ENCODE measurements around the gene ASIC4. TPM values are rescaled to one million over a fixed set of nuclear protein-coding genes. Genes with fewer than 3 reads are reported as not detected.
A peak's percentile ranks its signal among the peaks of the same experiment; 100 is the strongest.

Gene ASIC4
- polyA plus RNA-seq, 6 donors from 2014 or later: not detected

DNA sequence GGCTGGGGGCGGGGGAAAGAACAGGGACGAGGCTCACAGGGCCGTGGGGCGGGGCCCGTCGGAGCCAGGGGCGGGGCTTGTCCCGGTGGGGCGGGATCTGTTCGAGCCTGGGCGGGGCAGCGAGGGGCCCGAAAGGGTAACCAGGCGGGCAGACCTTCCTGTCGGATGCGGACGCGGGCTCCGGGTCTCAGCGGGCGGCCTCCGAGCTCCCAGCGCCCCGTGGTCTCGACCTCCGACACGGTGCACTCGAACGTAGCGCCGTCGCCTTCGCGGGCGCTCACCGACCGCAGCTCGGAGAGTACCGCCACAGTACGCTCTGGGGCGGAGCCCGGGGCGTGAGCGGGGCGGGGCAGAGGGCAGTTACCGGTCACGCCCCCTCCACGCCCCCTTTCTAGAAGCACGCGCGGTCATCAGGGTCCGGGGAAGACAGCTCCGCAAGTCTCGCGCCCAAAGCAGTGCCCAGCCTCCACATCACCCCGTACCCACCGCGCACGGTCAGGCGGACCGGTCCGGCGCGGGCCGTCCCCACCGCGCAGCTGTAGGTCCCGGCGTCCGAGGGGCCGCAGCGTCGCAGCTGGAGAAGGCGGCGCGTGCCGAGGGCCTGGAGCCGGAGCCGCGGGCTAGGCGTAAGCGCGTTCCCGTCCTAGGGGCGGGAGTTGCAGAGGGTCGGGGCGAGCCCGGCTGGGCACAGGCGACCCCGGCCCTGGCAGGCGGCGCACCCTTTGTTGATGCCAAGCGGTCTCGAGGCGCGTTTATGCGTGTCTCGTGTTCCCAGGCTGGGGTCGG lies 38.3 kb downstream of the ASIC4 start:
- DNase-seq (peak; percentile 68), ATAC-seq (ENCODE audit: low read depth in 2 of 2) (peak; percentile 94 to 98)
- Mint-ChIP-seq H3K27me3 (peaks cover 28 to 87% (median 82%) of the 10 kb centered on the region in 3 donors), H3K9me3 (peaks cover 0 to 5% (median 0%) of the 10 kb centered on the region in 7 donors), H3K36me3 (no peaks in the 10 kb centered on the region), H3K27ac (peak overlapping the region in 1 of 6 donors; percentile 56), H3K4me1 (peaks cover 11 to 13% (median 12%) of the 10 kb centered on the region in 3 donors), H3K4me3 (peak overlapping the region; percentile 69 to 87 (median 79))

DNA sequence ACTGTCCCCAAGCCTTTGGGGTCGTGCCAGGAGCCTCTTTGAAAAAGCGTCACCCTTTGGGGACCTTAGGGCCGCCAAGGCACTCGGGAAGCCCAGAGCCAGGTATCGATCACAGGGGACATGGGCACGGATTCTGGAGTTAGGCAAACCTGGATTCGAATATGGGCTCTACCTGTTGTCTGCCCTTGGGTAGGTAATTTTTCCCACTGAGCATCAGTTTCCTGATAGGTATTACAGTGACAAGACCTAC lies 38.8 kb downstream of the ASIC4 start:
- peaks cover 11 to 13% (median 12%) of the 10 kb centered on the region in 3 donors for H3K4me1 Mint-ChIP-seq
- DNase-seq (no peak), ATAC-seq (ENCODE audit: low read depth in 2 of 2) (no peak)
- peak overlapping the region in 7 of 8 donors; percentile 31 to 77 (median 63) for H3K4me3 Mint-ChIP-seq
- peaks cover 27 to 86% (median 77%) of the 10 kb centered on the region in 3 donors for H3K27me3 Mint-ChIP-seq
- H3K27ac Mint-ChIP-seq: peak overlapping the region in 1 of 6 donors; percentile 22
- H3K36me3 Mint-ChIP-seq: no peaks in the 10 kb centered on the region
- peaks cover 0 to 5% (median 0%) of the 10 kb centered on the region in 7 donors for H3K9me3 Mint-ChIP-seq

DNA sequence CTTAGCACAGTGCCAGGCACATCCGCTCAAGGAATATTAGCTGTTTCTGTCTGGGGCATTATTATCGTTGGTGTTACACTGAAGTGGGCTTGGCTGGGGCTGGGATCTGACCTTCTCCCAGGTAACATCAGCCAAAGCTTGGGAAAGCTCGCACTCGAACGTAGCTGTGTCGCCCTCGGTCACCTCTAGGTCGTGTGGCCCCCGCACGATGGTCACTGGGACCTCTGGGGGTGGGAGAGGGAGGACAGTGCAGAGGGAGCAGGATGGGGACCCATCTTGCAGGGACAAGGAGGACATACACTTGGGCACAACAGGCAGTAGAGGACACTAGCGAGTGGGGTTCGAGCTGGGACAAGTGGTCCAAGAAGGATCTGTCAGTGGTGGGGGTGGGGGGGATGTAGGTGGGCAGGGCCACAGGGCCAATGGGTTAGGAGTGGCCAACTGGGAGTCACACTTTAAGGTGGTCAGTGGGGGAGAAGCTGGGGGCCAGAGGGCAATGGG lies 39.2 kb downstream of the ASIC4 start:
- DNase-seq (no peak), ATAC-seq (ENCODE audit: low read depth in 2 of 2) (no peak)
- no peak overlapping the region for H3K27ac Mint-ChIP-seq
- peaks cover 9 to 13% (median 11%) of the 10 kb centered on the region in 3 donors for H3K4me1 Mint-ChIP-seq
- H3K9me3 Mint-ChIP-seq: peaks cover 0 to 5% (median 0%) of the 10 kb centered on the region in 7 donors
- H3K27me3 Mint-ChIP-seq: peaks cover 22 to 86% (median 74%) of the 10 kb centered on the region in 3 donors
- H3K4me3 Mint-ChIP-seq: peak overlapping the region; percentile 16 to 77 (median 58)
- H3K36me3 Mint-ChIP-seq: no peaks in the 10 kb centered on the region

DNA sequence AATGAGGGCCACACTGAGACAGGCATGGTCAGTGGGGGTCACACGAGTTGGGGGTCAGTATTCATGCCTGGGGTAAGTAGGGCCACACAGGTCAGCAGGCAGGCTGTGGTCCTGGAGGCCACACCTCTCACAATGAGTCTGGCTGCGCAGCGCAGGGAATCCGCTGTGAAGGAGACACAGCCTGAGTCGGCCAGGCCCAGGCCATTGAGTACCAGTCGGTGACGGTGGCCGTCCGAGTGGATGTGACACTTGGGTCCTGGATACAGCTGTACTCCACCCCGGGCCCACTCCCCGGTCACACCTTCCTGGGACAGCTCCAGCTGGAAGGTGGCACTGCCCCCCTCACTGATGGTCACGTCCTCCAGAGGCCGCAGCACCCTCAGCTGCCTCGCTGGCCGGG lies 40.1 kb downstream of the ASIC4 start:
- no peaks in the 10 kb centered on the region for H3K36me3 Mint-ChIP-seq
- peaks cover 21 to 86% (median 74%) of the 10 kb centered on the region in 3 donors for H3K27me3 Mint-ChIP-seq
- H3K4me1 Mint-ChIP-seq: peaks cover 9 to 13% (median 11%) of the 10 kb centered on the region in 3 donors
- peak overlapping the region in 1 of 8 donors; percentile 57 for H3K4me3 Mint-ChIP-seq
- ATAC-seq (ENCODE audit: low read depth in 2 of 2): no peak
- peak overlapping the region in 1 of 6 donors; percentile 44 for H3K27ac Mint-ChIP-seq
- no peak for DNase-seq
- peaks cover 0 to 5% (median 0%) of the 10 kb centered on the region in 7 donors for H3K9me3 Mint-ChIP-seq

DNA sequence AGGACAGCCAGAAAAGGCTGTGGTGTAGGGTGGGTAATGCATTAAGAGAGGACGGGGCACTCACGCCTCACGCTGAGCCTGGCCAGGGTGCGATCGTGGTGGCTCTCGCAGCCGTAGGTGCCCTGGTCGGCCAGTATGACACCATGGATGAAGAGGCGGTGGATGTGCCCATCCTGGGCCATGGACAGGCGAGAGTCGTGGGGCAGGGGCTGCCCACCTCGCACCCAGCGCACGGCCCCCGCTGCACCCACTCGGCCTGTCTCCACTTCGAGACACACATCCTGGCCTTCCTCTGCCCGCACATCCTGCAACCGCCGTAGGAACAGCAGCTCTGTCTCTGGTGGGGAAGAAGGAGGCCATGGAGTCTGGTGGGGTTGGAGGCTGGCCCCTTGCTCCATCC lies 41.7 kb downstream of the ASIC4 start:
- DNase-seq: no peak
- H3K36me3 Mint-ChIP-seq: no peaks in the 10 kb centered on the region
- peaks cover 24 to 78% (median 68%) of the 10 kb centered on the region in 3 donors for H3K27me3 Mint-ChIP-seq

DNA sequence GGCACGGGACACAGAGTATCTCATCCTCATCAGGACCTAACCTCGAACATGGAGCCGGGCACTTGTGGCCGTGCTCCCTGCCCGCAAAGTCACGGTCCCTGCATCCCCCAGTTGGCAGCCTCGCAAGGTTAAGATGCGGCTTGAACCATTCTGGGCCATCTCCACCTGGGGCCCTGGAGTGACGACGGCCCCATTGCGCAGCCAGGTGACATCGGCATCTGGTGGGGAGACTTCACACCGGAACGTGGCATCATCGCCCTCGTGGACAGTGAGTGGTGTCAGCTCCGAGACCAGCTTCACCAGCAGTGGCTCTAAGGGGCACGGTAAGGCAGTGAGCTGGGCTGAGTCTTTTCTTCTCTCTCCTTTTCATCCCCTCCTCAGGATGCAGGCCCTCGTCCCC lies 42.1 kb downstream of the ASIC4 start:
- peaks cover 0 to 5% (median 0%) of the 10 kb centered on the region in 7 donors for H3K9me3 Mint-ChIP-seq

More for the DNA sequence above, 41.7 kb downstream of the ASIC4 start:
- Mint-ChIP-seq H3K9me3 (peaks cover 0 to 5% (median 0%) of the 10 kb centered on the region in 7 donors), H3K27ac (no peak overlapping the region), H3K4me1 (peaks cover 9 to 10% (median 9%) of the 10 kb centered on the region in 3 donors), H3K4me3 (no peak overlapping the region)
- no peak for ATAC-seq (ENCODE audit: low read depth in 2 of 2)

DNA sequence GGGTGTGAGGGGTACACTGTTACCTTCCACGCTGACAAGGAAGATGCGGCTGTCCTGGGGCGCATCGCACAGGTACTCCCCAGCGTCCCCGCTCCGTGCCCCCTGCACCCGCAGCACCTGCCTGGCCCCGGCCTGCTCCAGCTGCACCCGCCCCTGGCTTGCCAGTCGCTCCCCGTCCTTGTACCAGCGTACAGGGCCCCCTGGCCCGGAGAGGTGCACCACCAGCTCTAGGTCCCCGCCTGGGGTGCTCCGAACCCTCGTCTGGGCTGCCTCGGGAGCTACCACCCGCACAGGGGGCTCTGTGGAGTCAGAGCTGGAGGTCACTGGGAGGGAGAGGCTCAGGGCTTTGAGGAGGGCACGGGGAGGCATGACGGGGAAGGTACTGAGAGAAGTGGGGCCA lies 43.0 kb downstream of the ASIC4 start:
- no peak for DNase-seq
- H3K27ac Mint-ChIP-seq: no peak overlapping the region
- peaks cover 21 to 69% (median 66%) of the 10 kb centered on the region in 3 donors for H3K27me3 Mint-ChIP-seq
- H3K4me1 Mint-ChIP-seq: peaks cover 0 to 4% (median 3%) of the 10 kb centered on the region in 3 donors
- H3K9me3 Mint-ChIP-seq: peaks cover 0 to 5% (median 0%) of the 10 kb centered on the region in 7 donors
- ATAC-seq (ENCODE audit: low read depth in 2 of 2): no peak
- no peaks in the 10 kb centered on the region for H3K36me3 Mint-ChIP-seq
- no peak overlapping the region for H3K4me3 Mint-ChIP-seq

More for the DNA sequence above, 42.1 kb downstream of the ASIC4 start:
- ATAC-seq (ENCODE audit: low read depth in 2 of 2) (no peak), DNase-seq (no peak)
- no peak overlapping the region for H3K4me3 Mint-ChIP-seq
- no peaks in the 10 kb centered on the region for H3K36me3 Mint-ChIP-seq
- peaks cover 21 to 74% (median 68%) of the 10 kb centered on the region in 3 donors for H3K27me3 Mint-ChIP-seq
- H3K4me1 Mint-ChIP-seq: peaks cover 8 to 9% (median 9%) of the 10 kb centered on the region in 3 donors
- H3K27ac Mint-ChIP-seq: no peak overlapping the region

DNA sequence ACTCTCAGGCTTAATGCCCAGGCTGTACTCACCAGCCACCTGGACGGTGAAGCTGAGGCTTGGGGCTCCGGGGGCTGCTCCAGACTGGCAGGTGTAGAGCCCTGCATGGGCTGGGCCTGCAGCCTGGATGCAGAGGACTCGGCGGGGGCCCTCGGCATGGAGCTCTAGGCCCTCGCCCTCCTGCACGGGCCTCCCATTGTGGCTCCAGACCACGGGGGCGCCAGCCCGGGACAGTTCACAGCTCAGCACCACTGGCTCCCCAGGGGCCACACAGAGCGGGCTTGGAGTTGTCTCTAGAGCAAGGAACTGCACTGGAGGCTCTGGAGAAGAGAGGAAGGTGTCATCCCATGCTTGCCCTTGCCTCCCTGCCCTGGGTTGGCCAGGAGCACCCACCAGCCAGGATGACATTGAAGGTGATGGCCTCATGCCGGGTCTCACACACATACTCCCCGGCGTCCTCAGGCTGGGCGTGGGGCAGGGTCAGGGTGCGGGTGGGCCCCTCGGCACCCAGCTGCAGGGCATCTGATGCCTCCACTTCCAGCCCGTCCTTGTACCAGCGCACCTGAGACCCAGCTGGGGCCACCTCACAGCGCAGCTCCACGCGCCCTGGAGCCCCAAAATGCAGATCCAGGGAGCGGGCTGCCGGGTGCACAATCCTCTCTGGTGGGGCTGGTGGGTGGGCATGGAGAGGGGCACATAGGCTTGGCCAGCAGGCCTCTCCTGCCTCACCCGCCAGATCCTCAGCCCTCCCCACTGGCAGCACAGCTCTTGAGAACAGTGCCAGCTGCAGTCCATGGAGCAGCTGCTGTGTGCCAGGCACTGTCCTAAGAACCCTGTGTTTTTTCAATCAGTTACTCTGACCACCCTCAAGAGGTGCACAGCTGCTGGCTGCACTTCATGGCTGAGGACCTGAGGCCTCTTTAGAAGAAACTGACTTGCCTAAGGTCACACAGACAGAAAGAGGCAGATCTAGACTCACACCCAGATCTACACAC lies 43.8 kb downstream of the ASIC4 start:
- Mint-ChIP-seq H3K4me1 (peaks cover 0 to 4% (median 3%) of the 10 kb centered on the region in 3 donors), H3K27ac (peak overlapping the region in 1 of 6 donors; percentile 56), H3K27me3 (peaks cover 20 to 77% (median 69%) of the 10 kb centered on the region in 3 donors), H3K36me3 (no peaks in the 10 kb centered on the region), H3K9me3 (peaks cover 0 to 5% (median 0%) of the 10 kb centered on the region in 7 donors), H3K4me3 (no peak overlapping the region)
- DNase-seq (no peak), ATAC-seq (ENCODE audit: low read depth in 2 of 2) (no peak)

DNA sequence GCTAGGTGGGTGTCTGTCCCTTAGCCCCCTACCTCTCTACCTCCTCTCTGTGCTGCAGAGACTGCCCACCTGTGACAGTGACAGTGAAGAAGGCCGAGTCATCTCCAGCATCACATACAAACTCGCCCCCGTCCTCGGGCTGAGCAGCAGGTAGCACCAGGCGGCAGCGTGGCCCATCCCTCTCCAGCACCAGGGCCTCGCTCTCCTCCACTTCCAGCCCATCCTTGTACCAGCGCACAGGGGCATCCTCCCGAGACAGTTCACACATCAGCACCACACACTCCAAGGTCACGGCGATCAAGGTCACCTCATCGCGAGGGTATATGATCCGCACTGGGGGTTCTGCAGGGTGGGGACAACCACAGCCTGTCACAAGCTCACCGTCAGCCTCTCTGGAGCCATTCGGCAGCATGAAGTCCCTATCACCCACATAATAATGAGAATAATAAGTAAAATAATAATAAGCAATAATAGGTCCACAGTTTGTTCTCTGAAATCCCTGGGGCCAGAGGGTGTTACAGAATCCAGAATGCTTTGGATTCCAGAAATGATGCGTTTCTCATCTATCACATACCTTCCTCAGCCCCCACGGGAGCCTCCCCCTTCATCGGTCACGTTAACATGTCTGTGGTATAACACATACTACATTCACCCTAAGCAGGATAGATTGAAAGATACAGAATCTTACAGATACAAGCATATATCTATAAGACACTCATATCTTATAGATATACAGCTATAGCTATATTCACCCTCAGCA lies 45.1 kb downstream of the ASIC4 start:
- H3K27me3 Mint-ChIP-seq: peaks cover 16 to 77% (median 67%) of the 10 kb centered on the region in 3 donors
- no peak overlapping the region for H3K27ac Mint-ChIP-seq
- H3K4me1 Mint-ChIP-seq: no peaks in the 10 kb centered on the region
- H3K4me3 Mint-ChIP-seq: no peak overlapping the region
- no peaks in the 10 kb centered on the region for H3K36me3 Mint-ChIP-seq
- no peak for ATAC-seq (ENCODE audit: low read depth in 2 of 2)
- H3K9me3 Mint-ChIP-seq: no peaks in the 10 kb centered on the region
- no peak for DNase-seq

DNA sequence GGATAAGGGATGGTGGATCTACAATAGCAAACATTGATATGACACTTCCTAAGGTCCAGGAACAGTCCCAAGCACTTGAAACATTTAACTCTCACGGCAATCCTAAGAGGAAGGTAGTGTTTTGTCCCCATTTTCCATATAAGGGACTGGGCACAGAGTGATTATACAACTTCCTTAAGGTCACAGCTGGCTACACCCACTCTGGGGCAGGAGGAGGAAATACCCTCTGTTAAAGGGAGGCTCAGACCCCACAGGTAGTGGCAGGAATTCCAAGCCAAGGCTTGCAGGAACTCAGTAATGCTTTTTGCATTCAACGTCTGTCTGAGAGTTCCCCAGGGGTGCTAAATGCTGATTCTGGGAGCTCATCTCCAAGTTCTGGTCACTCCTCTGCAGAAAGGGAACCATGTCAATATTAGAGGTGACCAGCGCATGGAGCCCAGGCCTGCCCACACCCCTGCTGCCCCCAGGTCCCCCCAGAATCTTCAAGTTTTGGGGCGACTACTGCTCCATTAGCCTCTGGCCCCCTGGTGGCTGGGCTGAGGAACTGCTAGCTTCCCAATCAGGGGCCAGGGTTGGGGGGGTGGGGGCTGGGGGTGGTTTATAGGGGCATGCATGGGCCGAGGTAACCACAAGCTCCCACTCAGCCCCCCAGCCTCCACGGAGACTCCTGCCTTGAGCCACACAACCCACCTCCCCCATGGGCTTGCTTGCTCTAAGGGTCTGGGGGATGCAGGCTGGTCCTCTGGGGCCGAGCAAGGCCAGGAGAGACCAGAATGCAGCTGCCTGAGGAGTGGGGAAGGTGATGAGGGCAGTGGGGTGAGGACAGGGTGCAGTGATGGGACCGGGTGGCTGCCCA lies 46.0 kb downstream of the ASIC4 start:
- Mint-ChIP-seq H3K27me3 (peaks cover 18 to 73% (median 62%) of the 10 kb centered on the region in 3 donors), H3K9me3 (no peaks in the 10 kb centered on the region), H3K27ac (no peak overlapping the region), H3K4me3 (no peak overlapping the region), H3K36me3 (no peaks in the 10 kb centered on the region), H3K4me1 (no peaks in the 10 kb centered on the region)
- ATAC-seq (ENCODE audit: low read depth in 2 of 2) (peak; percentile 35 to 55), DNase-seq (no peak)

DNA sequence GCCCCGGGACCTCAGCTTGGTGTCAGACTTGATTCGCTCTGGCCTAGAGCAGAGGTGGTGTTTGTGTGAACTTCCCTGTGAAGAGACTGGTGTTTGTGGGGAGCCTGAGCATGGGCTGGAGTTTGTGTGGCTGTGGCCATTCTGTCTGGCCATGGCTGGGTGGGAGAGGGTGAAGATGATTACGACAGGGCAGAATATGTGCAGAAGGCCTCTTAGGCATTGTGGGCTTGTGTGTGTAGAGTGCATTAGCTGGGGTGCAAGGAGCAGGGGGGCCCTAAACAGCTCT lies 46.6 kb downstream of the ASIC4 start:
- H3K27ac Mint-ChIP-seq: no peak overlapping the region
- peaks cover 18 to 68% (median 58%) of the 10 kb centered on the region in 3 donors for H3K27me3 Mint-ChIP-seq

More for the DNA sequence above, 46.6 kb downstream of the ASIC4 start:
- H3K4me1 Mint-ChIP-seq: no peaks in the 10 kb centered on the region
- no peaks in the 10 kb centered on the region for H3K9me3 Mint-ChIP-seq
- no peak for DNase-seq
- ATAC-seq (ENCODE audit: low read depth in 2 of 2): no peak
- no peak overlapping the region for H3K4me3 Mint-ChIP-seq
- H3K36me3 Mint-ChIP-seq: no peaks in the 10 kb centered on the region
